ENCODE results near the gene MAML3. TPM values are rescaled to one million over a fixed set of nuclear protein-coding genes. Genes with fewer than 3 reads are reported as not detected.

The MAML3 gene
- total RNA-seq, 2 donors from 2014 or later: 9.3 to 10.1 TPM

- Histone ChIP-seq H3K27me3 (no peaks in the 10 kb centered on the region), H3K4me3 (no peak overlapping the region), H3K27ac (peak overlapping the region; percentile 82), H3K9me3 (no peaks in the 10 kb centered on the region), H3K9ac (ENCODE audit: low read depth in 2 of 2, low read length in 2 of 2) (peak overlapping the region in 1 of 2 donors; percentile 72), H3K4me1 (peaks cover 18% of the 10 kb centered on the region), H3K36me3 (no peaks in the 10 kb centered on the region)
- TF ChIP-seq, protein P1, sequence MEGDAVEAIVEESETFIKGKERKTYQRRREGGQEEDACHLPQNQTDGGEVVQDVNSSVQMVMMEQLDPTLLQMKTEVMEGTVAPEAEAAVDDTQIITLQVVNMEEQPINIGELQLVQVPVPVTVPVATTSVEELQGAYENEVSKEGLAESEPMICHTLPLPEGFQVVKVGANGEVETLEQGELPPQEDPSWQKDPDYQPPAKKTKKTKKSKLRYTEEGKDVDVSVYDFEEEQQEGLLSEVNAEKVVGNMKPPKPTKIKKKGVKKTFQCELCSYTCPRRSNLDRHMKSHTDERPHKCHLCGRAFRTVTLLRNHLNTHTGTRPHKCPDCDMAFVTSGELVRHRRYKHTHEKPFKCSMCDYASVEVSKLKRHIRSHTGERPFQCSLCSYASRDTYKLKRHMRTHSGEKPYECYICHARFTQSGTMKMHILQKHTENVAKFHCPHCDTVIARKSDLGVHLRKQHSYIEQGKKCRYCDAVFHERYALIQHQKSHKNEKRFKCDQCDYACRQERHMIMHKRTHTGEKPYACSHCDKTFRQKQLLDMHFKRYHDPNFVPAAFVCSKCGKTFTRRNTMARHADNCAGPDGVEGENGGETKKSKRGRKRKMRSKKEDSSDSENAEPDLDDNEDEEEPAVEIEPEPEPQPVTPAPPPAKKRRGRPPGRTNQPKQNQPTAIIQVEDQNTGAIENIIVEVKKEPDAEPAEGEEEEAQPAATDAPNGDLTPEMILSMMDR (IDR thresholded peaks at IDR 0.05): no peak
- intact Hi-C loops (cut with DNase I): no loop called here
- no peak for DNase-seq
These were observed 134.9 kb downstream of the MAML3 start for GRCh38 chr4:140018931-140019618.

- Histone ChIP-seq H3K36me3 (no peaks in the 10 kb centered on the region), H3K9ac (ENCODE audit: low read depth in 2 of 2, low read length in 2 of 2) (no peak overlapping the region), H3K27ac (no peak overlapping the region), H3K9me3 (no peaks in the 10 kb centered on the region), H3K4me3 (no peak overlapping the region), H3K4me1 (peaks cover 2% of the 10 kb centered on the region), H3K27me3 (no peaks in the 10 kb centered on the region)
- no peak for DNase-seq
- TF ChIP-seq, protein P1 (IDR thresholded peaks at IDR 0.05): no peak
- intact Hi-C loops (cut with DNase I): loop anchor here (5.0 kb wide), 2 partner anchors 238 to 308 kb away; no protein-coding TSS in a partner anchor
These were observed 139.7 kb downstream of the MAML3 start for GRCh38 chr4:140014284-140014683.

- H3K27ac ChIP-seq: no peak overlapping the region
- intact Hi-C loops (cut with DNase I): loop anchor here (5.0 kb wide), 2 partner anchors 239 to 309 kb away; no protein-coding TSS in a partner anchor
These were observed 141.1 kb downstream of the MAML3 start for GRCh38 chr4:140012688-140013486.

GRCh38 chr4:140005699-140006098 is 148.3 kb downstream of the MAML3 start:
- no peak overlapping the region for H3K4me3 ChIP-seq
- intact Hi-C loops (cut with DNase I): loop anchor here (10.0 kb wide), 1 partner anchor 261 kb away; no protein-coding TSS in a partner anchor
- H3K36me3 ChIP-seq: no peaks in the 10 kb centered on the region
- DNase-seq: no peak
- no peak overlapping the region for H3K27ac ChIP-seq
- H3K9ac ChIP-seq (ENCODE audit: low read depth in 2 of 2, low read length in 2 of 2): no peak overlapping the region
- TF ChIP-seq, protein P1 (IDR thresholded peaks at IDR 0.05): no peak
- no peaks in the 10 kb centered on the region for H3K27me3 ChIP-seq
- H3K4me1 ChIP-seq: no peaks in the 10 kb centered on the region
- H3K9me3 ChIP-seq: no peaks in the 10 kb centered on the region

More at GRCh38 chr4:140012688-140013486, 141.1 kb downstream of the MAML3 start:
- Histone ChIP-seq H3K4me3 (no peak overlapping the region), H3K36me3 (no peaks in the 10 kb centered on the region), H3K9ac (ENCODE audit: low read depth in 2 of 2, low read length in 2 of 2) (no peak overlapping the region), H3K9me3 (no peaks in the 10 kb centered on the region), H3K27me3 (no peaks in the 10 kb centered on the region), H3K4me1 (no peaks in the 10 kb centered on the region)
- peak; percentile 87 for DNase-seq
- TF ChIP-seq, protein P1 (IDR thresholded peaks at IDR 0.05): peak; percentile 54

- H3K27me3 ChIP-seq: no peaks in the 10 kb centered on the region
- TF ChIP-seq, protein P1 (IDR thresholded peaks at IDR 0.05): no peak
- H3K4me3 ChIP-seq: no peak overlapping the region
- H3K27ac ChIP-seq: no peak overlapping the region
- H3K4me1 ChIP-seq: no peaks in the 10 kb centered on the region
- no peaks in the 10 kb centered on the region for H3K9me3 ChIP-seq
- DNase-seq: no peak
- no peaks in the 10 kb centered on the region for H3K36me3 ChIP-seq
- H3K9ac ChIP-seq (ENCODE audit: low read depth in 2 of 2, low read length in 2 of 2): no peak overlapping the region
- intact Hi-C loops (cut with DNase I): loop anchor here (10.0 kb wide), 1 partner anchor 260 kb away; no protein-coding TSS in a partner anchor
These were observed 148.9 kb downstream of the MAML3 start for GRCh38 chr4:140004922-140005627.
